Effector CD4-positive, alpha-beta T cell (primary cell): ENCODE results near the gene SYNPO2.
"Not testable (repeated sequence)": the region's sequence is repeated elsewhere in the genome, so short reads cannot be mapped to it uniquely, and the experiment has no call there.

Source experiments
- DNase-seq: peaks from one replicate; pipeline ENCODE4 v3.0.0-alpha.2; 2020

Gene SYNPO2

DNA sequence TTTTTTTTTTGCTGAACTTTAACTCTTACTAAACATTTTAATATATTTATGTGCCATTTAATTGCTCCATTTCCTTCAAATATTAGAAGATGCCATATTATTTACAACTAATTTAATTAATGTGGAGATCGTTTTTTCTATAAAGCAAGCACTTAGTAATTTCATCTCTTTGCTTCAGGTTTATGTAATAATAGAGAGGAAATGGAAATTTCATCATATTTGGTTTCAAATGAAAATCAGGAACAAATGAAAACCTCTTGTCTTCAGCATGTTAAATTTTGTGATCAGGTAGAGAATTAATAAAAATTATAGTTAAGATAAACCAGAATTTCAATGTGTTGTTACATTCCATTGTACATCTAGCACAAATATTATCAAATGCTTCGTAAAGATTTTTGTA is 120.1 kb downstream of the SYNPO2 start:
- DNase-seq = no peak

DNA sequence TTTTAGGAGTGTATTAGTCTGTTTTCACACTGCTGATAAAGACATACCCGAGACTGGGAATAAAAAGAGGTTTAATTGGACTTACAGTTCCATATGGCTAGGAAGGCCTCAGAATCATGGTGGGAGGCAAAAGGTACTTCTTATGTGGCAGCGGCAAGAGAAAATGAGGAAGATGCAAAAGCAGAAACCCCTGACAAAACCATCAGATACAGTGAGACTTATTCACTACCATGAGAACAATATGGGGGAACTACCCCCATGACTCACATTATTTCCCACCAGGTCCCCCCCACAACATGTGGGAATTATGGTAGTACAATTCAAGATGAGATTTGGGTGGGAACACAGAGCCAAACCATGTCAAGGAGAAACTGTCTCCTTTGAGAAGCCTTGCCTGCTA is 121.6 kb downstream of the SYNPO2 start:
- DNase-seq = not testable (repeated sequence)

DNA sequence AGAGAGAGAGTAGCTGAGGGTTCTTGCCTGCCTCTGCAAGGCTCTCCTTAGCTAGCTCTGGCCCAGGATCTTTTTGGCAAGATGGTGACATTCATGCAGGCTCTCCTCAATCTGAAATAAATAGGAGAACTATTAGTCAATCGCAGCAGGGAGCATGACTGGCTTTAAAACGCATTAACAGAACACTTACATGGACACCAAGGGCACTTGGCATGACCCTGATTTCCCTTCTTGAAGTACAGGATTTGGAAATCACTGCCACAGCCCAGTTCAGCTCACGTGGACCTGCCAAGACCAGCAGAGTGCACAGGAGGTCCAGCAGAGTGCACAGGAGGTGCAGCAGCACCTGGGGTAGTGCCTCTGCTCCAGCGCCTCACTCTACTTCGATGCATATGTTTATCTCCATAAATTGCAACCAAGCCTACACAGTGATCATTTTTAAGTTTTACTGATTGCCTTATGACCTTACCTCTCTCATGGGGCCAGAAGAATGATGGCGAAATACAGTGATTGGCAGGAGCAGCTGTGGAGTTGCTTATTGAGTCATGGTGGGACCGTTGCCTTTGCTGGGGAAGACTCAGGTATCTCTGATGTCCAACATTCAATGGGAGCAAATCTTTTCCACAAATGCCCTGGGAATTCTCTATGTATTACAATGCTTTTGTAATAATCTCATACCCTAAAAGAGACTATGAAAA is 122.4 kb downstream of the SYNPO2 start:
- DNase-seq = no peak

GRCh38 chr4:119011607-119011988 is 122.9 kb downstream of the SYNPO2 start:
- no peak for DNase-seq

DNA sequence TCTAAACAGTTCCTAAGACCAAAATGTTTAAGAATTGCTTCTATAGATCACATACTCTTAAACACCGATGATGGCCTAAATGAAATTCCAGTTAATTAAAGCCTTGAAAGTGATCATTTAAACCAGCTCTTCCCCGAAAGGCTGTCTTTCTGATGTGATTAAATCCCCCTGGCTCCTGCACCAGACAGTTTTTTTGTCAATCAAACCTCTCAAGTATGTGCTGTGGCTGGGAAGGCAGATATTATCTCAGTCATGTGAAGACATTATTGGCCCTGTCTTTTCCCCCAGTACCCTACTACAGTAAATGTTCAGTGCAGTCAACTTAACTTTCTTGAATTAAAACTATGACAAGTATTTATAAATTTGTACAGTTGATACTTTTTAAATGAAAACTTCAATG is 126.0 kb downstream of the SYNPO2 start:
- DNase-seq = no peak

DNA sequence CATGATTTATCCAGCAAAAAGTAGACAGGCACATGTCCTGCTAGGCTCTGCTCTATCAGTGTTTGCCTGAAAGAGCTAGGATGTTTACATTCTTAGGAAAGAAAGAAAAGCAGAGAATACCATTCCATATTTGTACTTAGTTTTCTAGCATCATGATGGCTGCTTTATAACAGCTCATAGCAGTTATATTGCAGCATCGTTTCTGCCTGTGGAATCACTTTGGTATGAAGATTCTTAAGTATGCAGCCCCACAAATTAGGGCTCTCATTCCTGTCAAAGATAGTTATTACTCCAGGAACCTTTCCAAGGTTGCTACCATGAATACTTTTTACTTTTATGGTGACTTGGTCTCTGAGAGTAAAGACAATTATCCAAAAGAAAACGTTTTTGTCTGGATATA is 128.0 kb downstream of the SYNPO2 start:
- DNase-seq = no peak

GRCh38 chr4:119017636-119018035 is 129.0 kb downstream of the SYNPO2 start:
- no peak for DNase-seq

DNA sequence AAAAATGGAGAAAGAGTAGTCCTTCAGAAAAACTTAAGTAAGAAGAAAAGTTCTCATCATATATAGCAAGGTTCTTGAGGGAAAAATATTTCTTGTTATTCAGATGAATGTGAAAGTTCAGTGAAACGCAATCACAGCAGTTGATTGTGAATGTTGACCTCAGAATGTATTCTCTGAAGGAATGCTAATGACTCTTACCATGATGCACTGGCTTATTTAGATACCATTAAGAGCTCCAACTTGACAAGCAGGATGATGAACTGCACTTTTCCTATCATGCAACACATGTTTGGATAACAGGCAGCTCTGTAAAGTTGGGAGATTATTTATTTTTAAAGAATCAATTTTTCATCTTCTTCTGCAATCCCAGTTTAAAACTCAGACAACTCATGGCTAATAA is 131.5 kb downstream of the SYNPO2 start:
- no peak for DNase-seq

DNA sequence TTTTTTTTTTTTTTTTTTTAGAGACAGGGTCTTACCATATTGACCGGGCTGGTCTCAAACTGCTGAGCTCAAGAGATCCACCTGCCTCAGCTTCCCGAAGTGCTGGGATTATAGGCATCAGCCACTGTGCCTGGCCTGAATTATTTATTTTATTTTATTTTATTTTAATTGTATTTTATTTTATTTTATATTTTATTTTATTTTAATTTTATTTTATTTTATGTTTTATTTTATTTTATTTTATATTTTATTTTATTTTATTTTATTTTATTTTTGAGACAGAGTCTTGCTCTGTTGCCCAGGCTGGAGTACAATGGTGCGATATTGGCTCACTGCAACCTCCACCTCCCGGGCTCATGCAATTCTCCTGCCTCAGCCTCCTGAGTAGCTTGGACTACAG is 133.9 kb downstream of the SYNPO2 start:
- DNase-seq = not testable (repeated sequence)

DNA sequence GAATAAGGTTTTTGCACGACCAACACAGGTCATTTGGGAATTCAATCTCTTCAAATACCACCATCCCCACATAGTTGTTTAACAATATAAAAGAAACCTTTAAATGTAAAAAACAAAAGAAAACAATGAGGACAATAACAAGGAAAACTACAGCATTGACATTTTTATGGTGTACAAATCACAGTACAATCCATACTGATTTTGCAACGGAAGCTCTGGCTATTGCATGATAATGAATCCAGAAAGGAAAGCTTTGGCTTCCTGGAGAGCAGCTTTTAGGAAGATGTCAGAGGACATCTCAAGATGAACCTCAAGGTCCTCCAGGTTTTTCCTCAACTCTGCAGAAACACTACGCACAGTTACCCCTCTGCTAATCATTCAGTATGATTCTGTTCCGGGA is 135.4 kb downstream of the SYNPO2 start:
- DNase-seq = no peak

DNA sequence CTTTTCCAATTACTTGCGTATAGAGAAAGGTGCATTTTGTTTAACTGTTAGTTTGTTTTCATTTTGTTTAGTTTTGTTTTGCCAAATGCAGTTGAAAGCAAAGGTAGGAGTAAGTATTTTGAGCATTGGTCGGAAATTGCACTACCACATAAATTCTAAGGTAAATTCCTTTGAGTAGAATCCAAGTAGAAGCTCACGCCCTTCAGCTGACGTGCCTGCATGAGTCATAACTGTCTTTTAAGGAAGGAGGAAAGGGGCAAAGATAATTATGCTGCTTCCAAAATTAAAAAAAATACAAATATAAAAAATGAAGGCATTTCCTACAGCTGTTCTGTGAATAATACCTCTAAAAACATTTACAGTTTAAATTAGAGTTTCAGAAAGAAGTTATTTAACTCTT is 136.8 kb downstream of the SYNPO2 start:
- no peak for DNase-seq

DNA sequence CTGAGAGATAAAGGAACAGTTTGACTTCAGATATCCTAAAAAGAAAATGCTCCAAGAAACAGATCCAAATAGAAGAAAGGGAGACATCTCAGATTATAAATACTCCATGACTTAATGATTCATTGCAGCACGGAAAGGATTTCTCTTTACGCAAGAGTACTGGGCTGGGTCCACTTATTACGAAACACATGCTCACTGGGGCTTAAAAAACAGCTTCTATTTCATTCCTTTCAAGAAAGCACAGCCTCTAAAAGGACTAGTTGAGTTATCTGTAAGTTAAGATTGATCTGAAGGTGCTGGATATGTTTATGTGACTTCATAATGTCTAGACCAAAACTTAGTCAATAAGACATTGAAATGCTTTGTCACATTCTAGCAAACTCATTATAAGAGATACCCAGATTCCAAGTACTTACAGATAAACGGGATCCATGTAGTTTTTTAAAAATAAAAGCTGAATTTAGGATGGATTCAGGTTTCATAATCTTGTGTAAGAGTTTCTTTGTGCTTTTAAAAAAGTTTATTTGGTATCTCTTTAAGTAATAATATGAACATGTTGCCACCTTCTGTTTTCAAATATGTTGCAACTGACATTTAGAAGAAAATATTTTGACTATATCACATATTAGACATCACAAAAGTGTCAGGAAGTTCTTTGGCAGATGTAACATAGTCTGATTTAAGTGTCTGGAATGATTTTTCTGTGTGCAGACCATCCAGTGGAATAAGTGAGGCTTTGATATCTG is 137.4 kb downstream of the SYNPO2 start:
- DNase-seq = no peak

DNA sequence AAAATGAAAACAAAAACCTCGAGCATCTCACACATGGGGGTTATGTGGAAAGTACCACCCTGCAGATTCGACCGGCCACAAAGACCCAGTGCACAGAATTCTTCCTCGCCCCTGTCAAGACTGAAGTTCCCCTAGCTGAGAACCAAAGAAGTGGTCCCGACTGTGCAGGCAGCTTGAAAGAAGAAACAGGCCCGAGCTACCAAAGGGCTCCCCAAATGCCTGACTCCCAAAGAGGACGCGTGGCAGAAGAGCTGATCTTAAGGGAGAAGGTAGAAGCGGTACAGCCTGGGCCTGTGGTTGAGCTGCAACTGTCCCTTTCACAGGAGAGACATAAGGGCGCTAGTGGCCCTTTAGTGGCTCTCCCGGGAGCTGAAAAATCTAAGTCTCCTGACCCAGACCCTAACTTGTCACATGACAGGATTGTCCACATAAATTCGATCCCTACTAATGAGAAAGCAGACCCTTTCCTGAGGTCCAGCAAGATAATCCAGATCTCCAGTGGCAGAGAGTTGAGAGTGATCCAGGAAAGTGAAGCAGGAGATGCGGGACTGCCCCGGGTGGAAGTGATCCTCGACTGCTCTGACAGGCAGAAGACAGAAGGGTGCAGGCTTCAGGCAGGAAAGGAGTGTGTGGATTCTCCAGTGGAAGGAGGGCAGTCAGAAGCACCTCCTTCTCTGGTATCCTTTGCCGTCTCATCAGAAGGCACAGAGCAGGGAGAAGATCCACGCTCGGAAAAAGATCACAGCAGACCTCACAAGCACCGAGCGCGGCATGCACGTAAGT is 138.2 kb downstream of the SYNPO2 start:
- no peak for DNase-seq

DNA sequence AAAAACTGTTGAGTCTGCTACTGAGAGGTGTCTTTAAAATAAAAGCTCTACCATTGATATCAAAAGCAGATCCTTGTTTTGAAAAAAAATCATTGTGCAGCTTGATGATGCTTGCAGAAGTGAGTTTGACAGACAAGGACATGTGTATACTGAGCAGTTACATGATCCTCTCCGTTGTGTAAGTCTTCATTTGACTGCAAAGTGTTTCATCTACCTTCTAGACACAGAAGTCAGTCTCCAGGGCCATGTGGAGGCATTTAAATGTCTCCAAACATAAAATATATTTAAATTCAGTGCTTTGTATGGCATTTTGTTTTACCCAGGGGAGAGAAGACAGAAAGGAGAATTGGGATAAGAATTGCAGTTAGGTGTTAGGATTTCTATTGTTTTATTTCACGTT is 139.2 kb downstream of the SYNPO2 start:
- DNase-seq = no peak

GRCh38 chr4:119028296-119028695 is 139.6 kb downstream of the SYNPO2 start:
- no peak for DNase-seq

DNA sequence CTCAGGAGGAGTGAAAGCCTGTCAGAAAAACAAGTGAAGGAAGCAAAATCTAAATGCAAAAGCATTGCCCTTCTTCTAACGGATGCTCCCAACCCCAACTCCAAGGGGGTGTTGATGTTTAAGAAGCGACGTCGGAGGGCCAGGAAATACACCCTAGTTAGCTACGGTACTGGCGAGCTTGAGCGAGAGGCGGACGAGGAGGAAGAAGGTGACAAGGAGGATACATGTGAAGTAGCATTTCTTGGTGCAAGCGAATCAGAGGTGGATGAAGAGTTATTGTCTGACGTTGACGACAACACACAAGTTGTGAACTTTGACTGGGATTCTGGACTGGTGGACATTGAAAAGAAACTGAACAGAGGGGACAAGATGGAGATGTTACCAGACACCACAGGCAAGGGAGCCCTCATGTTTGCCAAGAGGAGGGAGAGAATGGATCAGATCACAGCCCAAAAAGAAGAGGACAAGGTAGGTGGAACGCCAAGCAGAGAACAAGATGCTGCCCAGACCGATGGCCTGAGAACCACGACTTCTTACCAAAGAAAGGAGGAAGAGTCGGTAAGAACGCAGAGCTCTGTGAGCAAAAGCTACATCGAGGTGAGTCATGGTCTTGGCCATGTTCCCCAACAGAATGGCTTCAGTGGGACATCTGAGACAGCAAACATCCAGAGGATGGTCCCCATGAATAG is 141.3 kb downstream of the SYNPO2 start:
- DNase-seq = no peak

DNA sequence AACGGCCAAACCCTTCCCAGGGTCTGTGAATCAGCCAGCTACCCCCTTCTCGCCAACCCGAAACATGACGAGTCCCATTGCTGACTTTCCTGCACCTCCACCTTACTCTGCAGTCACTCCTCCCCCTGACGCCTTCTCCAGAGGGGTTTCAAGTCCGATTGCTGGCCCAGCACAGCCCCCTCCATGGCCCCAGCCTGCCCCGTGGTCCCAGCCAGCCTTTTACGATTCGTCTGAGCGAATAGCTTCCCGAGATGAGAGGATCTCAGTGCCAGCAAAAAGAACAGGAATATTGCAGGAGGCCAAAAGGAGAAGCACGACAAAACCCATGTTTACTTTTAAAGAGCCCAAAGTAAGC is 141.9 kb downstream of the SYNPO2 start:
- no peak for DNase-seq

- no peak for DNase-seq
Observed at GRCh38 chr4:119031218-119031617, 142.6 kb downstream of the SYNPO2 start.

DNA sequence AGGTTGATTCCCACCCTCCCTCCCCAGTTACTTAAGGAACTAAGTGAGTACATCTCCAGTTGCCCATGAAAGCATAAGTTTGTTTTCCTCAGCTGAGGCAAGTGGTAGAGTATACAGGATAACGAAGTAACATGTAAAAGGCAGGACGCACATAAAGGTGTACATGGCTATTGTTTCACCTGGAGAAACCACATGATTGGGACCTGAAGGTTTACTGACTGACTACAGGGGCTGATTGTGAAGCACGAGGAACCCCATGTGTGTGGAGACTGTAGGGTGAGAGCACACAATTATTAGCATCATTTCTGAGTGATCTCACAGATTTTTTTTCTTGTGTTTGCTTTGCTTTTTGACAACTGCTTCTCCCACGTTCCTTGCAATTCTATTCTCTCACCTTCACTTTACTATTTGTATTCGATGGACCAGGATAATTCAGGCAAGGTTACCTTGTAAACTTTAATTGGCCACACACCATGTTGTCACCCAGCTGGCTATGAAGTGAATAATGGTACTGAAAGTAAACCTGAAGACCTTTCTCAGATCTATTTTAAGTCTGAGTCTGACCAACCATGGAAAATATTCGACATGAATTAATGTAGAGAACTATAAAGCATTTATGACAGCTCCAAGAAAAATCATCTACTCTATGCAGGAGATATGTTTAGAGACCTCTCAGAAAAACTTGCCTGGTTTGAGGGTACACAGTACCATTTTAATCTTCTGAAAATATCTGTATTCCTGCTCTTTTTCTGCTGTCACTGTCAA is 144.4 kb downstream of the SYNPO2 start:
- no peak for DNase-seq

- DNase-seq = no peak
Observed at GRCh38 chr4:119034276-119035008, 145.8 kb downstream of the SYNPO2 start.

GRCh38 chr4:119035951-119036737 is 147.5 kb downstream of the SYNPO2 start:
- DNase-seq = no peak
